Ammon's horn (tissue), 1 donor: ENCODE measurements around the gene FAM221A.
"Not testable (repeated sequence)": the region's sequence is repeated elsewhere in the genome, so short reads cannot be mapped to it uniquely, and the experiment has no call there.

ENCODE experiments used
- DNase-seq: peaks from one replicate; pipeline ENCODE4 v3.0.0-alpha.2; 2016; ENCODE audit warnings: low spot score

FAM221A gene

GRCh38 chr7:23679898-23680413, at the start of gene FAM221A:
TSS of gene FAM221A (plus strand) at chr7:23680199. CDS start at chr7:23680219, 20 bp downstream.
- DNase-seq: peak; percentile 94

GRCh38 chr7:23633417-23633816, 46.6 kb upstream of the FAM221A start:
- DNase-seq: no peak

DNA sequence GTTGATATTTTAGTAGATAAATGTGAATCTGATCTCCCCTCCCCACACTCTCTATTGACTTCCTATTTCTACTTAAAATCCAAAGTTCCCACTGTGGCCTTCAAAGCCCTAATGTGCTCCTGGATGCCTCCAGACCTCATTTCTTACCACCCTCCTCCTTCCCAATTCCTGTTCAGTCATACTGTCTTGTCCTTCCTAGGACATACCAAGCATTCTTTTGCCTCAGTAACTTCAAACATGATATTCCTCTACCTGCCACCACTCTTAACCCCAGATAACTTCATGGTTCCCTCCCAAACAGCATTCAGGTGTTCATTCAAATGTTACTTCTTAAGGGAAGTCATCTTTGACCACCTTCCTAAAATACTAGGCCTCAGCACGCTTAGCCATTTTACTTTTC, 34.2 kb upstream of the FAM221A start:
- no peak for DNase-seq

DNA sequence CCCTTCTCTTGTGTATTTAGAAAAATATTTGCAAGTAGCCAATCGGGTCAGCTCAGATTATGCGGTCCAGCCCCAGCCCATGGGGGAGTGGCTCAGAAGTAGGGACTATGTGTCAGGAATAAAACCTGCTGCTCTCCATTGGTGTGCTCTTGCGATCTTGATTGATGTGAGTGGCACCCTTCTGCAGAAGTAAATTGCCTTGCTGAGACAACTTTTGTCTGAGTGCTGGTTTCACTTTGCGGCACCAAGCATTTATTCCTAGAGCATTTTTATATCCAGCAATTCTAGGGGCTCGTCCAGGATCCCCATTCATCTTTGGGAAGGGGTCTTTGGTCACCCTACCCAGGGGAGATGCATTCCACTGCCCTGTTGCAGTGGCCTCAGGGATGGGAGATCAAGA, 26.1 kb upstream of the FAM221A start:
- no peak for DNase-seq

GRCh38 chr7:23654508-23654907, 25.5 kb upstream of the FAM221A start:
- peak; percentile 57 for DNase-seq

GRCh38 chr7:23655433-23655832, 24.6 kb upstream of the FAM221A start:
- DNase-seq: no peak

- no peak for DNase-seq
Observed at GRCh38 chr7:23658831-23659427, 21.1 kb upstream of the FAM221A start.

DNA sequence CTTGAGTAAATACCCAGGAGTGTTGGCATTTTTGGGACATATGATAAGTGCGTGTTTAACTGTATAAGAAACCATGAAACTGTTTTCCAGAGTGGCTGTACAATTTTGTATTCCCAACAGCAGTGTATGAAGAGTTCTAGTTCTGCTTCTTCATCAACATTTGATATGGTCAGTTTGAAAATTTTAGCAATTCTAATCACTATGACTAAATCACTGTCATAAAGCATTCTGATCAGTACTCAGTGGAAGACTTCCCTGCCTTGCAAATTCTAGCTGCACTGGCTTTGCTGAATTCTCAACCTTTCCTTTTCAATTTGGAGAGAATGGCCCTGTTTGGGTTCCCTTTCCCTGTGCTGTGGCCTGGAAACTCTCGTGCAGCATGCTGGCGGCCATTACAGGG, 18.6 kb upstream of the FAM221A start:
- DNase-seq: no peak

GRCh38 chr7:23662124-23662983, 17.6 kb upstream of the FAM221A start:
- no peak for DNase-seq

GRCh38 chr7:23662984-23663313, 17.1 kb upstream of the FAM221A start:
- DNase-seq: no peak

DNA sequence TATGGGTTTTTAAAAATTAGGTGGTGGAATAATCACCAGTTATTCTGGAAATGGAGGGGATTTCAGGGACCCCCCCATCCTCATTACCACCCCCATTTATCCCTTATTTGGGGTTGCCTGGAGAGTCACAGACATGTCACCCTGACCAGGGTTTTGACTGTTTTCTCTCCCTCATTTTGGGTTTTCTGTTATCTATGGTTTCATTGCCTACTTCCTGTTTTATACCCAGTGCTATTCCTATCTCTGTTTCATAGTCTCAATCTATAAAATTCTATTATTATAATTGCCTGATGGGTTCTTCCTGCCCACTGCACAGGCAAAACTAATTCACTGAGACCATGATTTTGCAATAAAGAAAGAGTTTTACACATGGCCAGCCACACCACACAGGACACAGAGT, 15.9 kb upstream of the FAM221A start:
- DNase-seq: no peak

- no peak for DNase-seq
Observed at GRCh38 chr7:23672033-23672432, 8.0 kb upstream of the FAM221A start.

DNA sequence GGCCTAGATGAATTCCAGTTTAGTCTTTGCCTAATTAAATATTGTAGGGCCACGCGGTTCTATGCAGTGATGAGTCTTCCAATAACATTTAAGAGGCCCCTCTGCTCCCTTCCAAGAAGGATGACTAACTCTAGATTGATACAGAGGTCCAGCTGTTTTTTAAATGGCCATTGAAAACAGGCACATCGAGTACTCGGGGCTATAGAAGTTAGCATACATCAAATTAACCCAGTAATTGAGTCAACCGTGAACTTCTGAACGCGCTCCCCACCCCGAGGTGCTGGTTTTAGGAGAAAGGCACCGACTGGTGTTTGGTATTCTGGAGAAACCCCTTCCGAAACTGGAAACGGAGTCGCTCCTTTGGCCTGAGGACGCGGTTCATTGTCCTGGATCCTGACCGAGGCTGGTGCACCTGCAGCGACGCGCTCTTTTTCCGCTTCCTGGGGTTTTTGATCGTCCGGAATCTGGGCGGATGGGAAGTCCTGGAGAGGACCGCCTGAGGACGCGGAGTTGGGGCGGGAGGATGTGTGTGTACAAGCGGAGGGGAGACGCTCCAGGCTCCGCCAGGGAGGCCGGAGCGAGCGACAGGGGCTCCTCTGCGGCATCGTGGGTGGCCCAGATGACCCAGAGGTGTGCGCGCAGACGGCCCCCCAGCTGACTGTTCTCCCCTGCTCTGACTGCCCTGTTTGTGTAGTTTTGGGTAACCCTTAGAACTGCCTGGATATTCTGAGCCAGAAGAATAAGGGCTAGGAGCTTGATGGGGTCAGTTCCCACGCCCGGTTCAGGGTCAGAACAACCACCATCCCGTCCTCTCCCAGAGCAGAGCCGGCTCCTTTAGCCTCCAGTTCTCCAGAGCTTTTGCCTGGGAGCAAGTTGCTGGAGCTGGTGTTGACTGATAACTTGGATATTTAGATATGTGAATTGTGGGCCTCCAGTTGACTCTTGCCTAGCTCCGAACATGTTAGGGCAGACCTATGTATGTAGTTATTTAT, 711 bp downstream of the FAM221A start:
- DNase-seq: peak; percentile 76

GRCh38 chr7:23684041-23684440, 4.0 kb downstream of the FAM221A start:
- not testable (repeated sequence) for DNase-seq

GRCh38 chr7:23685731-23686130, 5.7 kb downstream of the FAM221A start:
- no peak for DNase-seq

- no peak for DNase-seq
Observed at GRCh38 chr7:23687011-23687410, 7.0 kb downstream of the FAM221A start.

GRCh38 chr7:23689165-23689564, 9.2 kb downstream of the FAM221A start:
- no peak for DNase-seq

DNA sequence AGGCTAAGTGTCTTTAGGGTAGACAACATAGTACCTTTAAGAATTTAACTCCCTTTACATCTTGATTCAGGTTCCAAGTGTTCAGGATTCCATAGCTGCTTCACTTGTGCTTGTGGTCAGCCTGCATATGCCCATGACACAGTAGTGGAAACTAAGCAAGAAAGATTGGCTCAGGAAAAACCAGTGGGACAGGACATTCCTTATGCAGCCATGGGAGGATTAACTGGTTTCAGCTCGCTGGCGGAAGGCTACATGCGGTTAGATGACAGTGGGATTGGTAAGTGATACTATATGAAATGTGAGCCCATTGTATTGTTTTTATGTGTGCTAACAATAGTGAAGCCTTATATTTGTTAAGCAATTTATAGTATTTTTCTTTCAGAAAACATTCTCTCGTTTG, 11.3 kb downstream of the FAM221A start:
- no peak for DNase-seq

DNA sequence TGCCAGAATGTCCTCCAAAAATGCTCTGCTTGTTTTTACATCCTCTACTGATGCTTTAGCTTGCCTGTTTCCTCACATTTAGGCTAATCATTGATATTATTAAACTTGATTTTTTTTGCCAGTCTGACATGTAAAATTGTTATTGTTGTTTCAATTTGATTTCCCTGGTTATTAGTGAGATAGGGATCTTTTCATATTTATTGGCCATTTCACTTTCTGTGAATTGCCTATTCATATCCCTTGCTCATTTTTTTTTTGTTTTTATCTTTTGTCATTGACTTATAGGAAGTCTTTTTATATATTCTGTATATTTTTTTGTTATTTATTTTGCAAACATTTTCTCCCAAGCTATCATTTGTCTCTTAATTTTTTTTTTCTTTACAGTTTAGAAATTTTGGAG, 13.2 kb downstream of the FAM221A start:
- no peak for DNase-seq

DNA sequence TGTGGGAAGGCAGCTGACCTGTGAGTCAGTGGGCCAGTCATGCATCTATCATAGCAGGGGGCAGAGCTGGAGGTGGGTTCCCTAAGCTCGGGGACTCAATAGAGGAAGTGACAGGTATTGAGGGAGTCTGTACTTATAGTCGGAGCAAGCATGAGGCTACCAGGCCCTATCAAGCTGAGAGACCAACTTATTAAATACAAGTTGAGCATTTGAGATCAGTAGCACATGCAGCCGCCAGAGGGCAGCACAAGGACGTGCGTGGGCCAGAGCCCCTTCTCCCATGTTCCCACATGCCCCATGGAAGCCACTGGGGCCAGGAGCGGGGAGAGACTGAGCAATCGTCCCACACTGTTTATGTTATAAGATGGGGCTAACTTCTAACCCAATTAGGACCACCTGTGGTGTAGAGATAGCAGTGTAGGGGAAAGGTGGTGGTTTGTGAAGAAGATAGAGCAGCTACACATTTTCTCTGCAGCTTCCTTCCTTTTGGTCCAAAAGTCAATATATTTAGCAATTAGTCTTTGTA, 17.0 kb downstream of the FAM221A start:
- peak; percentile 21 for DNase-seq

DNA sequence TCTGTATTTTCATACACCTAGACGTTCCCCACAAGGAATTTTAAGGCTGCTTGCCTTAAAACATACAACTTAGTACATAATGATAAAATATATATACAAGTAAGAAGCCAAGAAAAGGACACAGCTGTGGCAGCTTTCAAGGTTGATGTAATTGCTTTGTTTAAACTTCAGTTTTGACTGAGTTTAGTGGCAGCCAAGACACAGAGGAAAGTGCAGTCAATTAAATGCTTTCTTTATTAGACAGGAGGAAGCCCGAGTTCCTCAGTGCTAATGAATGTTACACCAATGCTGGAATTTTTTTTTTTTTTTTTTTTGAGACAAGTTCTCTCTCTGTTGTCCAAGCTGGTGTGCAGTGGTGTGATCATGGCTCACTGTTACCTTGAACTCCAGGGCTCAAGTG, 18.8 kb downstream of the FAM221A start:
- no peak for DNase-seq

- DNase-seq: no peak
Observed at GRCh38 chr7:23700046-23700445, 20.0 kb downstream of the FAM221A start.
